HG03196 (cell line): ENCODE data around the gene B3GLCT.
"Not testable (repeated sequence)": the region's sequence is repeated elsewhere in the genome, so short reads cannot be mapped to it uniquely, and the experiment has no call there.

Experiments
- ATAC-seq: cut with Tn5 transposase; IDR thresholded peaks from one replicate; pipeline ENCODE4 v1.9.1; 2021; ENCODE audit not compliant: unreplicated experiment

B3GLCT gene

GRCh38 chr13:31182987-31183386 is 16.8 kb upstream of the B3GLCT start:
- ATAC-seq = no peak

- no peak for ATAC-seq
Observed at GRCh38 chr13:31184451-31184850, 15.3 kb upstream of the B3GLCT start.

GRCh38 chr13:31184981-31185645 is 14.7 kb upstream of the B3GLCT start:
- ATAC-seq = no peak

- ATAC-seq = no peak
Observed at GRCh38 chr13:31191748-31192147, 8.0 kb upstream of the B3GLCT start.

GRCh38 chr13:31192306-31192705 is 7.5 kb upstream of the B3GLCT start:
- no peak for ATAC-seq

GRCh38 chr13:31195616-31196015 is 4.2 kb upstream of the B3GLCT start:
- no peak for ATAC-seq

GRCh38 chr13:31196992-31197391 is 2.8 kb upstream of the B3GLCT start:
- no peak for ATAC-seq

- no peak for ATAC-seq
Observed at GRCh38 chr13:31198519-31198918, 1.3 kb upstream of the B3GLCT start.

- no peak for ATAC-seq
Observed at GRCh38 chr13:31199527-31199848, 287 bp upstream of the B3GLCT start.

GRCh38 chr13:31200637-31200971 is 829 bp downstream of the B3GLCT start:
- ATAC-seq = peak; percentile 21

GRCh38 chr13:31201341-31202031 is 1.7 kb downstream of the B3GLCT start:
- no peak for ATAC-seq

GRCh38 chr13:31204592-31204991 is 4.8 kb downstream of the B3GLCT start:
- no peak for ATAC-seq

- ATAC-seq = no peak
Observed at GRCh38 chr13:31207661-31208552, 8.1 kb downstream of the B3GLCT start.

GRCh38 chr13:31208559-31209122 is 8.9 kb downstream of the B3GLCT start:
- ATAC-seq = no peak

GRCh38 chr13:31209172-31209840 is 9.5 kb downstream of the B3GLCT start:
- ATAC-seq = no peak

- ATAC-seq = no peak
Observed at GRCh38 chr13:31209841-31210210, 10.1 kb downstream of the B3GLCT start.

- no peak for ATAC-seq
Observed at GRCh38 chr13:31213651-31214289, 14.0 kb downstream of the B3GLCT start.

GRCh38 chr13:31214435-31214834 is 14.7 kb downstream of the B3GLCT start:
- no peak for ATAC-seq

- ATAC-seq = not testable (repeated sequence)
Observed at GRCh38 chr13:31216916-31217315, 17.1 kb downstream of the B3GLCT start.

- no peak for ATAC-seq
Observed at GRCh38 chr13:31219909-31220598, 20.3 kb downstream of the B3GLCT start.
